ENCODE measurements around the gene HMGN5. TPM values are rescaled to one million over a fixed set of nuclear protein-coding genes. Genes with fewer than 3 reads are reported as not detected.

Gene HMGN5
- total RNA-seq (ENCODE audit: low replicate concordance) = 2.7 and 6.4 TPM in 2 replicates
- long read RNA-seq, partial matches to known transcripts = 0 of 1 reads
- long read RNA-seq, other reads (novel, unspliced or antisense) = 0 of 1 reads

- Mint-ChIP-seq H3K9me3 (no peaks in the 10 kb centered on the region), H3K4me3 (peak within 1 kb of the TSS; percentile 93), H3K36me3 (peaks cover 9% of the 10 kb centered on the region), H3K27ac (peak within 1 kb of the TSS; percentile 92), H3K27me3 (no peaks in the 10 kb centered on the region), H3K4me1 (ENCODE audit: unreplicated experiment) (peaks cover 4% of the 10 kb centered on the region)
- DNase-seq (ENCODE audit: extremely low spot score, unreplicated experiment) = peak; percentile 73
- TF ChIP-seq, protein P1, sequence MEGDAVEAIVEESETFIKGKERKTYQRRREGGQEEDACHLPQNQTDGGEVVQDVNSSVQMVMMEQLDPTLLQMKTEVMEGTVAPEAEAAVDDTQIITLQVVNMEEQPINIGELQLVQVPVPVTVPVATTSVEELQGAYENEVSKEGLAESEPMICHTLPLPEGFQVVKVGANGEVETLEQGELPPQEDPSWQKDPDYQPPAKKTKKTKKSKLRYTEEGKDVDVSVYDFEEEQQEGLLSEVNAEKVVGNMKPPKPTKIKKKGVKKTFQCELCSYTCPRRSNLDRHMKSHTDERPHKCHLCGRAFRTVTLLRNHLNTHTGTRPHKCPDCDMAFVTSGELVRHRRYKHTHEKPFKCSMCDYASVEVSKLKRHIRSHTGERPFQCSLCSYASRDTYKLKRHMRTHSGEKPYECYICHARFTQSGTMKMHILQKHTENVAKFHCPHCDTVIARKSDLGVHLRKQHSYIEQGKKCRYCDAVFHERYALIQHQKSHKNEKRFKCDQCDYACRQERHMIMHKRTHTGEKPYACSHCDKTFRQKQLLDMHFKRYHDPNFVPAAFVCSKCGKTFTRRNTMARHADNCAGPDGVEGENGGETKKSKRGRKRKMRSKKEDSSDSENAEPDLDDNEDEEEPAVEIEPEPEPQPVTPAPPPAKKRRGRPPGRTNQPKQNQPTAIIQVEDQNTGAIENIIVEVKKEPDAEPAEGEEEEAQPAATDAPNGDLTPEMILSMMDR (conservative IDR thresholded peaks at IDR 0.05) = peak; percentile 42
Observed at GRCh38 chrX:81201671-81202455, at the start of gene HMGN5, which contains the start of gene SH3BGRL. Gene HMGN5 (minus strand): TSS chrX:81201913. CDS start chrX:81121549, 80,364 bp downstream. Gene SH3BGRL (plus strand): TSS chrX:81202102. CDS start chrX:81202201, 99 bp downstream.

GRCh38 chrX:81241753-81242152, 40.0 kb upstream of the HMGN5 start:
- Mint-ChIP-seq H3K4me3 (no peak overlapping the region), H3K4me1 (ENCODE audit: unreplicated experiment) (no peaks in the 10 kb centered on the region), H3K36me3 (peaks cover 12% of the 10 kb centered on the region), H3K27me3 (no peaks in the 10 kb centered on the region), H3K27ac (no peak overlapping the region), H3K9me3 (no peaks in the 10 kb centered on the region)
- DNase-seq (ENCODE audit: extremely low spot score, unreplicated experiment) = no peak
- TF ChIP-seq, protein P1 (conservative IDR thresholded peaks at IDR 0.05) = no peak

DNA sequence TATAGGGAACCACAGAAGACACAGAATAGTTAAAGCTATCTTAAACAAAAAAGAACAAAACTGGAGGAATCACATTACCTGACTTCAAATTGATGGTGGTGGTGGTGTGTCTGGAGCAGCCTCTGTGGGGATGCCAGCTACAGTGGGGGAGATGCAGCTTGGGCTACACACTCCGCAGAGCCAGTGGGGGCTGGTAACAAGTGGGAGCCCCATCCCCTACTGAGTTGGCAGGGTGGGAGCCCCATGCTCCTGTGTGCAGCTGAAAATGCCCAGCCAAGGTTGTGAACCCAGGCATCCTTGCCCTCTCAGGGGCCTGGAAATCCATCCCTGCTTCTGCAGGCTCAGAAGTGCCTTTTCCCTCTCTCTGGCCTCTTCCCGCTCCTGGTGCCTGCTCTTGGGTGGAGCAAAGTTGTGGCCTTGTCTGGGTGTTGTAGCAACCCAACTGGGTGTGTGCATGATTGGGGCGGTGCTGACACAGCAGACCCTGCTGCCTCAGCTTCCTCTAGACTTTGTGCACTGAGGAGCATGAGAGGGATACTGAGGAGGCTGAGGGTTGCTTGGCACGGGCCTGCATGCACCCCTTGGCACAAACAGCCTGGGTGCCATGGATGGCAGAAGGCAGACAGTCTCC, 39.1 kb upstream of the HMGN5 start:
- Mint-ChIP-seq H3K27me3 (no peaks in the 10 kb centered on the region), H3K36me3 (peaks cover 12% of the 10 kb centered on the region), H3K27ac (no peak overlapping the region), H3K9me3 (no peaks in the 10 kb centered on the region), H3K4me1 (ENCODE audit: unreplicated experiment) (no peaks in the 10 kb centered on the region), H3K4me3 (no peak overlapping the region)
- TF ChIP-seq, protein P1 (conservative IDR thresholded peaks at IDR 0.05) = no peak
- no peak for DNase-seq (ENCODE audit: extremely low spot score, unreplicated experiment)

GRCh38 chrX:81238166-81238565, 36.5 kb upstream of the HMGN5 start:
- no peak for DNase-seq (ENCODE audit: extremely low spot score, unreplicated experiment)
- Mint-ChIP-seq H3K4me1 (ENCODE audit: unreplicated experiment) (no peaks in the 10 kb centered on the region), H3K4me3 (no peak overlapping the region), H3K27ac (no peak overlapping the region), H3K27me3 (no peaks in the 10 kb centered on the region), H3K36me3 (peaks cover 12% of the 10 kb centered on the region), H3K9me3 (no peaks in the 10 kb centered on the region)
- TF ChIP-seq, protein P1 (conservative IDR thresholded peaks at IDR 0.05) = no peak

- Mint-ChIP-seq H3K9me3 (no peaks in the 10 kb centered on the region), H3K36me3 (peaks cover 12% of the 10 kb centered on the region), H3K4me3 (no peak overlapping the region), H3K27me3 (no peaks in the 10 kb centered on the region), H3K27ac (no peak overlapping the region), H3K4me1 (ENCODE audit: unreplicated experiment) (no peaks in the 10 kb centered on the region)
- TF ChIP-seq, protein P1 (conservative IDR thresholded peaks at IDR 0.05) = no peak
- DNase-seq (ENCODE audit: extremely low spot score, unreplicated experiment) = no peak
Observed at GRCh38 chrX:81237516-81237915, 35.8 kb upstream of the HMGN5 start.

Data from type B pancreatic cell (in vitro differentiated cells).